Suprapubic skin (tissue), 3 donors: ENCODE results near the gene TPSD1.
"Not testable (repeated sequence)": the region's sequence is repeated elsewhere in the genome, so short reads cannot be mapped to it uniquely, and the experiment has no call there.

Source experiments
- POLR2AphosphoS5 ChIP-seq, 3 donors: sonication (generic); formaldehyde crosslinking; IDR thresholded peaks; one replicate each; pipeline ENCODE4 v1.6.1; 2017; ENCODE audit warnings: antibody characterized with exemption in 3 of 3
- TF ChIP-seq, protein P1 (sequence below), 2 donors: fragments of 200-600 bp in 1 of 2; fragments of 450-650 bp in 1 of 2; sonication (generic) in 1 of 2; IDR thresholded peaks; one replicate each; pipeline ENCODE4 v1.5.1; 2016 to 2019; ENCODE audit warnings: antibody characterized with exemption in 2 of 2, mild to moderate bottlenecking in 1 of 2, moderate library complexity in 1 of 2

DNA sequence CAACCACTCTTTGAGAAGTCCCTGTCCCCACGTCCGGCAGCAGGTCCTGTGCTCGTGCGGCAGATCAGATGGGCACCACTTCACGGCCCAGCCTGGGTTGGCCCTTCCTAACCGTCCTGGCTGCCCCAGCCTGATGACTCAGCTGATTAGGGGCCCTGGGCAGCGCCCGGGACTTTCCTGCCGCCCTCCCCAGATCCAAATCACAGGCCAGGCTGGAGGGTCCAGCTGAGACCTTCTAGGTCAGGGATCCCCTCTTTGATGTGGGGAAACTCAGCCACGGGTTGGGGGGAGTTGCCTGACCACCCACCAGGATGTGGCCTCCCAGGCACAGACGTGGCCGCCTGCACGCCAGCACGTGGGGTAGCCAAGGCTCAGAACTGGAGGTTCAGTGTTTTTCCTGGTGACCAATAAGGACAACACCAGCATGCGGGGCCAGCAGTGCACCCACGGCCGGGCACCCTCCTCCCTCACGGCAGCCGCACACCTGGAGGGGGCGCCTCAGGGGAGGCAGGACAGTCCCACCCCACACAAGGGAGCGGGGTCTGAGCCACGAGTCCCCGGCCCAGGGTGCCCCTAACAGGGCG lies 30.0 kb upstream of the TPSD1 start:
- TF ChIP-seq POLR2AphosphoS5 (IDR thresholded peaks at IDR 0.05), result not testable (repeated sequence)
- TF ChIP-seq, protein P1, sequence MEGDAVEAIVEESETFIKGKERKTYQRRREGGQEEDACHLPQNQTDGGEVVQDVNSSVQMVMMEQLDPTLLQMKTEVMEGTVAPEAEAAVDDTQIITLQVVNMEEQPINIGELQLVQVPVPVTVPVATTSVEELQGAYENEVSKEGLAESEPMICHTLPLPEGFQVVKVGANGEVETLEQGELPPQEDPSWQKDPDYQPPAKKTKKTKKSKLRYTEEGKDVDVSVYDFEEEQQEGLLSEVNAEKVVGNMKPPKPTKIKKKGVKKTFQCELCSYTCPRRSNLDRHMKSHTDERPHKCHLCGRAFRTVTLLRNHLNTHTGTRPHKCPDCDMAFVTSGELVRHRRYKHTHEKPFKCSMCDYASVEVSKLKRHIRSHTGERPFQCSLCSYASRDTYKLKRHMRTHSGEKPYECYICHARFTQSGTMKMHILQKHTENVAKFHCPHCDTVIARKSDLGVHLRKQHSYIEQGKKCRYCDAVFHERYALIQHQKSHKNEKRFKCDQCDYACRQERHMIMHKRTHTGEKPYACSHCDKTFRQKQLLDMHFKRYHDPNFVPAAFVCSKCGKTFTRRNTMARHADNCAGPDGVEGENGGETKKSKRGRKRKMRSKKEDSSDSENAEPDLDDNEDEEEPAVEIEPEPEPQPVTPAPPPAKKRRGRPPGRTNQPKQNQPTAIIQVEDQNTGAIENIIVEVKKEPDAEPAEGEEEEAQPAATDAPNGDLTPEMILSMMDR (IDR thresholded peaks at IDR 0.05), result not testable (repeated sequence)
